Measurements from ENCODE around the gene DYNLT3.

DYNLT3 gene

GRCh38 chrX:37888010-37888409 lies 40.6 kb upstream of the DYNLT3 start:
- Histone ChIP-seq H2AFZ (ENCODE audit: low read depth, low read length) (no peak overlapping the region), H3K23ac (ENCODE audit: low read length in 2 of 2) (no peak overlapping the region), H3K9me3 (ENCODE audit: control insufficient read depth, low read length) (no peaks in the 10 kb centered on the region), H3K4me3 (ENCODE audit: insufficient read depth in 1 of 2, low read depth in 1 of 2, low read length in 2 of 2) (no peak overlapping the region), H2BK12ac (ENCODE audit: low read length in 2 of 2) (no peak overlapping the region), H4K8ac (ENCODE audit: low read length) (no peak overlapping the region), H3K4me2 (ENCODE audit: low read length, poor library complexity, severe bottlenecking) (no peak overlapping the region), H3K4me1 (ENCODE audit: control insufficient read depth, insufficient read depth, low read depth, low read length) (no peaks in the 10 kb centered on the region), H2BK120ac (ENCODE audit: low read depth, low read length) (no peak overlapping the region), H2BK5ac (ENCODE audit: low read depth, low read length, poor library complexity, severe bottlenecking) (no peak overlapping the region), H3K9ac (ENCODE audit: low read length) (no peak overlapping the region), H3K4ac (ENCODE audit: low read depth in 1 of 2, low read length in 2 of 2) (no peak overlapping the region), H2BK15ac (ENCODE audit: low read depth, poor library complexity, severe bottlenecking) (no peak overlapping the region), H3K27me3 (ENCODE audit: control insufficient read depth in 1 of 2, insufficient read depth in 1 of 2, low read length in 2 of 2) (no peaks in the 10 kb centered on the region), H3K79me1 (replicated peaks; ENCODE audit: low read length, poor library complexity, severe bottlenecking) (no peaks in the 10 kb centered on the region), H2AK5ac (ENCODE audit: low read length, severe bottlenecking) (no peak overlapping the region), H3K27ac (ENCODE audit: low read length, poor library complexity, severe bottlenecking) (no peak overlapping the region), H3K36me3 (ENCODE audit: control insufficient read depth in 1 of 2, insufficient read depth in 2 of 2, low read depth in 1 of 2, low read length in 2 of 2) (no peaks in the 10 kb centered on the region), H3K18ac (ENCODE audit: low read depth in 1 of 2, low read length in 2 of 2) (no peak overlapping the region), H3K14ac (ENCODE audit: low read length in 2 of 2) (no peak overlapping the region), H4K91ac (ENCODE audit: low read length) (no peak overlapping the region)
- 100% methylated on average over 3 of the region's 5 CpGs for WGBS
- no peak for DNase-seq

GRCh38 chrX:37887347-37887746 lies 40.0 kb upstream of the DYNLT3 start:
- Histone ChIP-seq H2BK120ac (ENCODE audit: low read depth, low read length) (no peak overlapping the region), H3K4me3 (ENCODE audit: insufficient read depth in 1 of 2, low read depth in 1 of 2, low read length in 2 of 2) (no peak overlapping the region), H3K4ac (ENCODE audit: low read depth in 1 of 2, low read length in 2 of 2) (no peak overlapping the region), H3K9me3 (ENCODE audit: control insufficient read depth, low read length) (no peaks in the 10 kb centered on the region), H3K9ac (ENCODE audit: low read length) (no peak overlapping the region), H3K4me2 (ENCODE audit: low read length, poor library complexity, severe bottlenecking) (no peak overlapping the region), H3K4me1 (ENCODE audit: control insufficient read depth, insufficient read depth, low read depth, low read length) (no peaks in the 10 kb centered on the region), H2BK12ac (ENCODE audit: low read length in 2 of 2) (no peak overlapping the region), H4K8ac (ENCODE audit: low read length) (no peak overlapping the region), H3K18ac (ENCODE audit: low read depth in 1 of 2, low read length in 2 of 2) (no peak overlapping the region), H3K79me1 (replicated peaks; ENCODE audit: low read length, poor library complexity, severe bottlenecking) (no peaks in the 10 kb centered on the region), H3K27me3 (ENCODE audit: control insufficient read depth in 1 of 2, insufficient read depth in 1 of 2, low read length in 2 of 2) (no peaks in the 10 kb centered on the region), H2BK5ac (ENCODE audit: low read depth, low read length, poor library complexity, severe bottlenecking) (no peak overlapping the region), H3K27ac (ENCODE audit: low read length, poor library complexity, severe bottlenecking) (no peak overlapping the region), H2BK15ac (ENCODE audit: low read depth, poor library complexity, severe bottlenecking) (no peak overlapping the region), H2AFZ (ENCODE audit: low read depth, low read length) (no peak overlapping the region), H3K14ac (ENCODE audit: low read length in 2 of 2) (no peak overlapping the region), H3K36me3 (ENCODE audit: control insufficient read depth in 1 of 2, insufficient read depth in 2 of 2, low read depth in 1 of 2, low read length in 2 of 2) (no peaks in the 10 kb centered on the region), H4K91ac (ENCODE audit: low read length) (no peak overlapping the region), H3K23ac (ENCODE audit: low read length in 2 of 2) (no peak overlapping the region), H2AK5ac (ENCODE audit: low read length, severe bottlenecking) (no peak overlapping the region)
- DNase-seq: no peak
- WGBS: 86% methylated on average over 1 of the region's 1 CpG

GRCh38 chrX:37883196-37883595 lies 35.8 kb upstream of the DYNLT3 start:
- no peak overlapping the region for H3K4me2 ChIP-seq (ENCODE audit: low read length, poor library complexity, severe bottlenecking)

GRCh38 chrX:37879692-37880091 lies 32.3 kb upstream of the DYNLT3 start:
- Histone ChIP-seq H3K4ac (ENCODE audit: low read depth in 1 of 2, low read length in 2 of 2) (no peak overlapping the region), H3K4me1 (ENCODE audit: control insufficient read depth, insufficient read depth, low read depth, low read length) (no peaks in the 10 kb centered on the region), H3K9ac (ENCODE audit: low read length) (no peak overlapping the region), H3K79me1 (replicated peaks; ENCODE audit: low read length, poor library complexity, severe bottlenecking) (no peaks in the 10 kb centered on the region), H4K8ac (ENCODE audit: low read length) (no peak overlapping the region), H2BK5ac (ENCODE audit: low read depth, low read length, poor library complexity, severe bottlenecking) (no peak overlapping the region), H3K36me3 (ENCODE audit: control insufficient read depth in 1 of 2, insufficient read depth in 2 of 2, low read depth in 1 of 2, low read length in 2 of 2) (no peaks in the 10 kb centered on the region), H3K27ac (ENCODE audit: low read length, poor library complexity, severe bottlenecking) (no peak overlapping the region), H2AFZ (ENCODE audit: low read depth, low read length) (no peak overlapping the region), H3K4me3 (ENCODE audit: insufficient read depth in 1 of 2, low read depth in 1 of 2, low read length in 2 of 2) (no peak overlapping the region), H3K9me3 (ENCODE audit: control insufficient read depth, low read length) (no peaks in the 10 kb centered on the region), H2AK5ac (ENCODE audit: low read length, severe bottlenecking) (no peak overlapping the region), H3K27me3 (ENCODE audit: control insufficient read depth in 1 of 2, insufficient read depth in 1 of 2, low read length in 2 of 2) (no peaks in the 10 kb centered on the region), H2BK120ac (ENCODE audit: low read depth, low read length) (no peak overlapping the region), H2BK15ac (ENCODE audit: low read depth, poor library complexity, severe bottlenecking) (no peak overlapping the region), H3K23ac (ENCODE audit: low read length in 2 of 2) (no peak overlapping the region), H3K14ac (ENCODE audit: low read length in 2 of 2) (no peak overlapping the region), H3K18ac (ENCODE audit: low read depth in 1 of 2, low read length in 2 of 2) (no peak overlapping the region), H3K4me2 (ENCODE audit: low read length, poor library complexity, severe bottlenecking) (no peak overlapping the region), H4K91ac (ENCODE audit: low read length) (no peak overlapping the region), H2BK12ac (ENCODE audit: low read length in 2 of 2) (no peak overlapping the region)
- no peak for DNase-seq
- no CpG with 5 or more reads among the region's 1 CpG for WGBS

More at GRCh38 chrX:37883196-37883595, 35.8 kb upstream of the DYNLT3 start:
- H4K91ac ChIP-seq (ENCODE audit: low read length): no peak overlapping the region
- no peak overlapping the region for H3K4ac ChIP-seq (ENCODE audit: low read depth in 1 of 2, low read length in 2 of 2)
- no peak overlapping the region for H3K9ac ChIP-seq (ENCODE audit: low read length)
- no peak overlapping the region for H2BK15ac ChIP-seq (ENCODE audit: low read depth, poor library complexity, severe bottlenecking)
- no peak overlapping the region for H2AFZ ChIP-seq (ENCODE audit: low read depth, low read length)
- no peak overlapping the region for H3K18ac ChIP-seq (ENCODE audit: low read depth in 1 of 2, low read length in 2 of 2)
- H2BK12ac ChIP-seq (ENCODE audit: low read length in 2 of 2): no peak overlapping the region
- H4K8ac ChIP-seq (ENCODE audit: low read length): no peak overlapping the region
- no peaks in the 10 kb centered on the region for H3K36me3 ChIP-seq (ENCODE audit: control insufficient read depth in 1 of 2, insufficient read depth in 2 of 2, low read depth in 1 of 2, low read length in 2 of 2)
- H3K4me1 ChIP-seq (ENCODE audit: control insufficient read depth, insufficient read depth, low read depth, low read length): no peaks in the 10 kb centered on the region
- no peak overlapping the region for H2BK120ac ChIP-seq (ENCODE audit: low read depth, low read length)
- H2BK5ac ChIP-seq (ENCODE audit: low read depth, low read length, poor library complexity, severe bottlenecking): no peak overlapping the region
- H3K27me3 ChIP-seq (ENCODE audit: control insufficient read depth in 1 of 2, insufficient read depth in 1 of 2, low read length in 2 of 2): no peaks in the 10 kb centered on the region
- WGBS: 0% methylated on average over 1 of the region's 2 CpGs
- peak; percentile 18 for DNase-seq
- H3K23ac ChIP-seq (ENCODE audit: low read length in 2 of 2): no peak overlapping the region
- H3K79me1 ChIP-seq (replicated peaks; ENCODE audit: low read length, poor library complexity, severe bottlenecking): no peaks in the 10 kb centered on the region
- H3K14ac ChIP-seq (ENCODE audit: low read length in 2 of 2): no peak overlapping the region
- H3K9me3 ChIP-seq (ENCODE audit: control insufficient read depth, low read length): no peaks in the 10 kb centered on the region
- H2AK5ac ChIP-seq (ENCODE audit: low read length, severe bottlenecking): no peak overlapping the region
- H3K4me3 ChIP-seq (ENCODE audit: insufficient read depth in 1 of 2, low read depth in 1 of 2, low read length in 2 of 2): no peak overlapping the region
- no peak overlapping the region for H3K27ac ChIP-seq (ENCODE audit: low read length, poor library complexity, severe bottlenecking)

All from mesenchymal stem cell (in vitro differentiated cells and primary cell).